IPS-20b (cell line): Measurements from ENCODE around the gene CLIC5.

ENCODE experiments used
- H3K27ac ChIP-seq: one replicate; pipeline ENCODE4 v1.5.1; 2013; ENCODE audit warnings: low read length
- H3K27me3 ChIP-seq: 2 replicates; pipeline ENCODE4 v1.6.1; 2013; ENCODE audit warnings: mild to moderate bottlenecking, low read length, inconsistent platforms; ENCODE audit not compliant: insufficient read depth
- H3K36me3 ChIP-seq: 2 replicates; pipeline ENCODE4 v1.6.1; 2013; ENCODE audit warnings: low read depth, mild to moderate bottlenecking, inconsistent platforms, low read length, moderate library complexity; ENCODE audit not compliant: insufficient read depth
- H3K4me1 ChIP-seq: 2 replicates; pipeline ENCODE4 v1.6.1; 2013; ENCODE audit warnings: mild to moderate bottlenecking, control low read depth, inconsistent platforms, low read length, moderate library complexity; ENCODE audit not compliant: insufficient read depth
- H3K4me3 ChIP-seq: 2 replicates; pipeline ENCODE4 v1.5.1; 2013; ENCODE audit warnings: mild to moderate bottlenecking, low read length, inconsistent platforms
- H3K9ac ChIP-seq: 2 replicates; pipeline ENCODE4 v1.6.1; 2013; ENCODE audit warnings: low read depth, mild to moderate bottlenecking, inconsistent platforms, low read length, moderate library complexity
- H3K9me3 ChIP-seq: 2 replicates; pipeline ENCODE4 v1.6.1; 2013; ENCODE audit warnings: mild to moderate bottlenecking, low read depth, low read length, inconsistent platforms; ENCODE audit not compliant: insufficient read depth

Gene CLIC5

DNA sequence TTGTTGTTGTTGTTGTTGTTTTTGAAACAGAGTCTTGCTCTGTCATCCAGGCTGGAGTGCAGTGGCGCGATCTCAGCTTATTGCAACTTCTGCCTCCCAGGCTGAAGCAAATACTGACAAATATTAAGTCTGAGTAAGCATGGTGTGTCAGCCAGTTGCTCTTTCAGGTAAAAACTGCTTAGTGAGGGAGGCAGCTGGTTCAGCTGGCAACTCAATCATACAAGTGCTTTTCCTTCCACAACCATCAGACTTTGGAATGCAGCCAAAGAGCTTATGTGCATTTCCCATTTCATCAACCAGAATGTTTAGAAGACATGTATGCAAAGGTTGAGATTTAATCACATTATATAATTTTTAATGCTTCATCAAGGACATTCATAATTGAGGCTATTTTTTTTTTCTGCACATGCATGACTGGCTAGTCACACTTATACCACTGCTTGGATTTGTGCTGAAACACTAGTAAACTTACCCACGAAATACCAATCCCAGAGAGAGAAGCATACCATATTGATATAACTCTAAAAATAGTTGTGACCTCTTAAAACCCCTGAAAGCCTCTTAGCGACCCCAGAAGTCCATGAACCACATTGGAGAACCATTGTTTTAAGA, 56.0 kb downstream of the CLIC5 start:
- H3K27me3 ChIP-seq, result no peaks in the 10 kb centered on the region
- peaks cover 9% of the 10 kb centered on the region; the same call in 1 of the 2 replicates for H3K4me1 ChIP-seq
- H3K9ac ChIP-seq, result no peak overlapping the region
- no peak overlapping the region for H3K4me3 ChIP-seq
- H3K36me3 ChIP-seq, result no peaks in the 10 kb centered on the region
- H3K9me3 ChIP-seq, result no peaks in the 10 kb centered on the region
- no peak overlapping the region for H3K27ac ChIP-seq

DNA sequence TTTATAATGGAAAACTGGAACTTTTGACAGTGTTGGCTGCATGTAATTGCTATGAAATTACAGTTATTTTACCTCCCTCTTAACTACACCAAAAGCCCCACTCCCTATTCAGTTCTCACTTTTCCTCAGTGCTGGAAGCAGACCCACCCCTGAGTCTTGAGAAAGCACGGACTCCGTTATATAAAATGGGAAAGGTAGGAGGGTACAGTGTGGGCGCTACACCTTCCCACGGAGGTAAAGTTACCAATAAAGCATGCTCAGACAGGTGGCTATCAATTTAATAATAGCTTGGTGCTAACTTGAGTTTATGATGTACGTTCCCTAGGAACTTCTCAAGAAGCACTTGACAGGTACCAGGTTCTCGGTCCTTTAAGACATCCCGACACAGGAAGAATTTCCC, 59.0 kb downstream of the CLIC5 start:
- H3K4me3 ChIP-seq, result no peak overlapping the region
- peaks cover 9% of the 10 kb centered on the region; the same call in 1 of the 2 replicates for H3K4me1 ChIP-seq
- no peak overlapping the region for H3K9ac ChIP-seq
- H3K27ac ChIP-seq, result no peak overlapping the region
- H3K9me3 ChIP-seq, result no peaks in the 10 kb centered on the region
- H3K27me3 ChIP-seq, result no peaks in the 10 kb centered on the region
- no peaks in the 10 kb centered on the region for H3K36me3 ChIP-seq

DNA sequence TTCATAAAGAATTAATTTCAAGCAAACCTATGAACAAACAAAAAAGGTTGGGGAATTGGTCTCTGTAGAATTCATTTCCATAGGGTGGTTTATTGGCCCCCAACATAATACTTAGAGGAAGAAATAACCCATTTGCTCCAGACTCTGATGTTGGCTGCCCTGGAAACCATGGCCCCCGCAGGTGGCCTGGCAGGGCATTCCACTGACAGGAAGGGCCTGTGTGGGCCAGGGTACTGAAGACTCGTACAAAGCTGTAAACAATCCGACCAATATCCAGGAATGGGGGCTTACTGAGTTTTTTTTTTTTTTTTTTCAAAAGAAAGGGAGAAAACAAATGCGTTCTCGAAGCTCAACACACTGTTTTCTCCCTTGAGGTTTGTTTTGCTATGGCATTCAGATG, 59.5 kb downstream of the CLIC5 start:
- H3K36me3 ChIP-seq, result no peaks in the 10 kb centered on the region
- H3K4me1 ChIP-seq, result peaks cover 9% of the 10 kb centered on the region; the same call in 1 of the 2 replicates
- H3K27me3 ChIP-seq, result no peaks in the 10 kb centered on the region
- no peak overlapping the region for H3K27ac ChIP-seq
- no peak overlapping the region for H3K9ac ChIP-seq
- H3K4me3 ChIP-seq, result no peak overlapping the region
- H3K9me3 ChIP-seq, result no peaks in the 10 kb centered on the region

DNA sequence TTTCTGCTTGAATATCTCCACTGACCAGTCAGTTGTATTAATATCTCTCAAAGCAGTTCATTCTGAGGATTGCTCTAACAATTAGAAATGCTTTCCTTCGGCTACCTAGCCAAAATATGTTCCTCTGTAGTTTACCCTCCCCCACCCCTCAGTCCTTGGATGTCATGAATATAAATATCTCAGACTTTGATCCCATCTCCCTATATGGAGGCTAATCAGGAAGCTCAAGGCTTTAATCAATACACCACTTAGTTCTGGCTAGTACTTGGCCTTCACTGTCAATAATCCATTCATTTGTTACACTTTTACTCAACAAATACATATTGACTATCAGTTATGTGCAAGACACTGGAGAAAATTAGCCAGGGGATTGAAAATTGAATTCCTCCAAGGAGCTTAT, 60.1 kb downstream of the CLIC5 start:
- Histone ChIP-seq H3K4me3 (no peak overlapping the region), H3K4me1 (peaks cover 9% of the 10 kb centered on the region; the same call in 1 of the 2 replicates), H3K27me3 (no peaks in the 10 kb centered on the region), H3K9me3 (no peaks in the 10 kb centered on the region), H3K9ac (no peak overlapping the region), H3K27ac (no peak overlapping the region), H3K36me3 (no peaks in the 10 kb centered on the region)

DNA sequence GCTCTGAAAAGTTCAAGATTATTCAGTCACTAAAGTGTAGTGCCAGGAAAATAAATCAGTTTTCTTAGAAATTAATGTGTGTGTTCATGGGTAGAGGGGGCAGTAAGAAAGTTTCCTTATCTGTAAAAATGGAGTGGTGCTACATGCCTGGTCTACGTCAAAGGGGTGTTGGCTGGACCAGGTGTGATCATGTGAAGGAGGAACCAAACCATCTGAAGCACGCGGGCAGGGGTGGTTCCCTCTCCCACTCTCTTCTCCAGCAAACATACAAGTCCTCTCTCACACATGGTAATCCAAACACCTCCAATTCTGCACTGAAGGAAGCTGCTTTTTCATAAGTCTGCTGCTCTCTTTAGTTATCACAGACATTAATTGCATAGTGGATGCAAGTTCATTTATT, 63.1 kb downstream of the CLIC5 start:
- no peak overlapping the region for H3K9ac ChIP-seq
- no peak overlapping the region for H3K4me3 ChIP-seq
- no peaks in the 10 kb centered on the region for H3K36me3 ChIP-seq
- H3K27me3 ChIP-seq, result no peaks in the 10 kb centered on the region
- no peaks in the 10 kb centered on the region for H3K9me3 ChIP-seq
- no peak overlapping the region for H3K27ac ChIP-seq
- peaks cover 9% of the 10 kb centered on the region; the same call in 1 of the 2 replicates for H3K4me1 ChIP-seq

DNA sequence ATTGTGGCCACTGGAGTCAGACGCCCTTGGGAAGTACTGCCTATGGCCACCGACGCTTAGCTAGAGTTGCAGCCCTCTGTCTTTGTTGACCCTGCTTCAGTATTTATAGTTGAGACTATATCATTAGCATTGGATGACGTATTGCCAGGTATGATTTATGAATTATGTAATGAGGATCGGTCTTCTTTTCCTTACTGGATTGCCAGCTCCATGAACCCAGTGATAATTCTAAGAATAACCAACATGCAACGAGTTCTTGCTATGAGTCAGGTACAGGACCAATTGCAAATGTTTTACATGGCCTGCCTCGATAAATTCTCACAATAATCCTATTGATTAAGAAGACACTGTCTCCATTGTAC, 63.5 kb downstream of the CLIC5 start:
- Histone ChIP-seq H3K9me3 (no peaks in the 10 kb centered on the region), H3K4me1 (peaks cover 9% of the 10 kb centered on the region; the same call in 1 of the 2 replicates), H3K27me3 (no peaks in the 10 kb centered on the region), H3K27ac (no peak overlapping the region), H3K4me3 (no peak overlapping the region), H3K9ac (no peak overlapping the region), H3K36me3 (no peaks in the 10 kb centered on the region)

DNA sequence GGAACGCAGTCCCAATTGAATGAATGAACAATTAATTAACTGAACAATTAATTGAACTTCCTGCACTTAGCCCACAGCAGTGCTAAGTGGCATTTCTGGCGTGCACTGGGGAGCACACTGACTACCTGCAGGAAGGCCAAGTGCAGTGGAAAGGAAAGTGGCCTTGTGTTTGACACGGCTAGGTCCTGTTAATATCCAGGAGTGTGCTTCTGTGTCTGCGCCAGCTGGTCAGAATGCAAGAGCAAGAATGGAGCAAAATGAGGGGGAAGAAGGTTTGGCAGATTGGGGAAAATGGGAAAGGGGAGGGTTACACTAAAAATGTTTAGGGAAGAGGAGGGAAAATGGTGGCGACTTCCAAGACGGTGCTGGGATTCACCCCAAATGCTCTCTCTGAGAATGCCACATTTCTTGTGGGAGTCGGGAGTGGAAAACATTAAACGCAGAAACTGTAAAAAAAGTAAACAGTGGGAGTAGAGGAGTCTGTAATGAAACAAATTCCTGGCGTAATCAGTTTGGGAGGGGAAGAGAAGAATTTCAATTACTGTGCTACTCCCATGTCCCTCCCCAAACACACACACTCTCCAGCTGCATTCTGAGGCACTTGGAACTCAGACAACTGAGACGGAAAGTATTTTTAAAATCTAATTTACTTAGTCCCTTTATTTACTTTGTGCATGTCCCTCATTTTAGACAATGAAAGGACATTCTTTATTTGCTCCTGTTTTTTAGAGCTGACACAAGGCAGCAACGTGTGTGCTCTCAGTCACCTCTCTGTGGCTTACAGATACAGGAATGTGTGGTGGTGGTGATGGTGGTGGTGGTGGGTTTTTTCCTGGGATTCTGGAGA, 64.1 kb downstream of the CLIC5 start:
- H3K9ac ChIP-seq, result no peak overlapping the region
- H3K36me3 ChIP-seq, result no peaks in the 10 kb centered on the region
- H3K9me3 ChIP-seq, result no peaks in the 10 kb centered on the region
- no peak overlapping the region for H3K27ac ChIP-seq
- H3K4me1 ChIP-seq, result peaks cover 8% of the 10 kb centered on the region; the same call in 1 of the 2 replicates
- no peak overlapping the region for H3K4me3 ChIP-seq
- H3K27me3 ChIP-seq, result no peaks in the 10 kb centered on the region

DNA sequence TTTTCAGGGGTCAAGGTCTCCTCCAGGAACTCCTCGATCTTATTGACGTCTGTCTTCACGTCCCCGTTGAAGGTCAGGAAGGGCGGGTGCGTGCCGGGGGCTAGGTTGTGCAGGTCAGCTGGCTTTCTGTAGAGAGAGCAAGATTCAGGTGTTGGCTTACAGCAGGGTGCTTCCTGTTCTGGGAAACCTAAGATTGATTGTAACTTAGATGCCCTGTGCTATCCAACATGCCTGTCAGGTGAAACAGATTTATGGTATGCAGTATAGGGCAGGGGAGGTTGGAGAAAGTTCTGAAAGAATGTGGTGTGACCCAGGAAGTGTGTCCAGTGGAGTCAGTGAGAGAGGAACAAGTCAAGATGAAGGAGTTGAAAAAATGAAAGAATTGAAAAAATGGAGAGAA, 66.4 kb downstream of the CLIC5 start:
- Histone ChIP-seq H3K4me1 (no peaks in the 10 kb centered on the region), H3K9ac (no peak overlapping the region)

DNA sequence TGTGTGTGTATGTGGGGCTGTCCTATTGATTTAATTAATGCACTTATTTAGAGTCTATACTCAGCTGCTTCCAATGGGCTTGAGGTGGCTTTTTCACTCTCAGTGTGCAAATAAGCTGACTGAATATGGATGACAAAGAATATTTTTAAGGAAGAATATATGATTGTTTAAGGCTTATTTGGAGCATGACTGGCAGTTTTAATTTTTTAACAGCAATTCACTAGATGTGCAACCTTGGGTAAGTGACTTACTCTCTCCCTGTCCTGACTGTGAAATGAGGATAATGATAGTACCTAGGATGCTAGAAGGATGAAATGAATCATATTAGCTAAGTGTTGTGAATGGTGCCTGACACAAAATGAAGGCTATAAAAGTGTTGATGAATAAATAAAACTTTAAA, 67.9 kb downstream of the CLIC5 start:
- no peak overlapping the region for H3K27ac ChIP-seq
- no peaks in the 10 kb centered on the region; the same call in 1 of the 2 replicates for H3K4me1 ChIP-seq
- no peaks in the 10 kb centered on the region for H3K27me3 ChIP-seq
- H3K9ac ChIP-seq, result no peak overlapping the region
- no peak overlapping the region for H3K4me3 ChIP-seq
- no peaks in the 10 kb centered on the region for H3K36me3 ChIP-seq
- no peaks in the 10 kb centered on the region for H3K9me3 ChIP-seq

More for the DNA sequence above, 66.4 kb downstream of the CLIC5 start:
- H3K27me3 ChIP-seq, result no peaks in the 10 kb centered on the region
- no peaks in the 10 kb centered on the region for H3K9me3 ChIP-seq
- no peaks in the 10 kb centered on the region for H3K36me3 ChIP-seq
- H3K27ac ChIP-seq, result no peak overlapping the region
- H3K4me3 ChIP-seq, result no peak overlapping the region

DNA sequence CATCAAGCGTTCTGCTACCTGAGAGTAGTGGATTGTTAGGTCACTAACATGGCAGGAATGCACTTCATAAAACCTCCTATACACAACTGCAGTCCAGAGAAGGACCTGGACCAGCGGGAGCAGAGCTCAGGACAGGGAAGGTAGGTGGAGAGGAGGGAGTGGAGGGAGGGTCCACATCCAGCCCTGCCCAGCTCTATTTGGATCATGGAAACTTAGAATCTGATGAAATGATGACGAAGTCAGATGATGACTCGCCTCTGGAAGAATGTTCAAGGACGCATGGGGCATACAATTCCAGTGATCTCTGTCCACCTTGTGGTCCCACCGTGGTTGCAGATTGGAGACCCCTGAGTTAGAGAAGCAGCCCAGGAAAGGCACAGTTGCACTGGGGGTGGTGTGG, 68.8 kb downstream of the CLIC5 start:
- Histone ChIP-seq H3K4me1 (no peaks in the 10 kb centered on the region; the same call in 1 of the 2 replicates), H3K4me3 (no peak overlapping the region), H3K9me3 (no peaks in the 10 kb centered on the region), H3K9ac (no peak overlapping the region), H3K36me3 (no peaks in the 10 kb centered on the region), H3K27ac (no peak overlapping the region), H3K27me3 (no peaks in the 10 kb centered on the region)

DNA sequence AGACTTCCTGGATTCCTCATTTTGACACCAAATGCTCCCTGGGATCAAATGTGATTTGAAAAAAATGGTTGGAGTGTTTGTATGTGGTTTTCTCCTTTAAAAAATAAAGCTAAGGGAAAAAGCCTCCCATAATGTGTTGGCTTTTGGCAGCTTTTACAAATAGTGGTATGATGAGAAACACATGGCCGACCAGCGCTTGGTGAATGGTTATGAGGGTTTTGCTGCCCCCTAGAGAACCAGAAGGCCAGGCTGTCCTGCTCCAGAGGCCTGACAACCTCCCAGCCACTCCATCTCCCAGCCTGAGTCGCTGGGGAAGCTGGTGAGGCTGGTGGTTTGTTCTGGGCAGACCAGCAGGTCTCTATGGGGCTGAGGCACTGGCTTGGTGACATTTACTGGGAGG, 69.3 kb downstream of the CLIC5 start:
- Histone ChIP-seq H3K4me1 (no peaks in the 10 kb centered on the region; the same call in 1 of the 2 replicates), H3K9ac (no peak overlapping the region), H3K27me3 (no peaks in the 10 kb centered on the region), H3K4me3 (no peak overlapping the region), H3K27ac (no peak overlapping the region), H3K9me3 (no peaks in the 10 kb centered on the region), H3K36me3 (no peaks in the 10 kb centered on the region)

DNA sequence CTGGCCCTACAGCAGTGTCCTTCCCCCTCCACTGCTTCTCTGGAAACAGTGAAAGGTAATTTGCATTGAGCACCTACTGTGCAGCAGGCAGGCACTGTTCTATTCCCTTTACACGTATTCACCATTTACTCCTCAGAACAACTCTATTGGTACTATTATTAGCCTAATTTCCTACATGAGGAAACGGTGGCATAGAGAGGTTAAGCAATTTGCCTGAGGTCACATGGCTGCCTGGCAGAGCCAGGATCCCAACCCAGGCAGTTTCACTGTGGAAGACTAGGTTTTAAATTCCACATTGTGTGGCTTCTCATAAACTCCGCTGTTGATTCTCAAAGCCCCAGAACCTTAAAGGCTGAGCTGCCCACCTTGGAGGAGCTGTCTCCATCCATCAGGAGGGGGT, 72.7 kb downstream of the CLIC5 start:
- Histone ChIP-seq H3K4me1 (no peaks in the 10 kb centered on the region; the same call in 1 of the 2 replicates), H3K27ac (no peak overlapping the region), H3K4me3 (no peak overlapping the region), H3K27me3 (no peaks in the 10 kb centered on the region; the same call in 1 of the 2 replicates), H3K36me3 (no peaks in the 10 kb centered on the region), H3K9me3 (no peaks in the 10 kb centered on the region), H3K9ac (no peak overlapping the region)
